Stomach (tissue), 4 donors: Measurements from ENCODE around the gene LIMS2.

Source experiments
- EP300 ChIP-seq: sonication (generic); formaldehyde crosslinking; IDR thresholded peaks from one replicate; pipeline ENCODE4 v1.6.1; 2017; ENCODE audit warnings: antibody characterized with exemption
- POLR2A ChIP-seq, 4 donors: fragments of 450-650 bp; IDR thresholded peaks; one replicate each; pipeline ENCODE4 v1.6.1; 2016; ENCODE audit warnings: antibody characterized with exemption in 4 of 4, control low read depth in 2 of 4, mild to moderate bottlenecking in 1 of 4, moderate library complexity in 1 of 4
- TF ChIP-seq, protein P1 (sequence below), 7 experiments: fragments of 450-650 bp in 4 of 7; fragments of 200-600 bp in 3 of 7; sonication (generic) in 3 of 7; IDR thresholded peaks; one replicate each; pipeline ENCODE4 v1.5.1; 2016 to 2019; ENCODE audit warnings: antibody characterized with exemption in 7 of 7, control low read depth in 2 of 7, mild to moderate bottlenecking in 1 of 7

DNA sequence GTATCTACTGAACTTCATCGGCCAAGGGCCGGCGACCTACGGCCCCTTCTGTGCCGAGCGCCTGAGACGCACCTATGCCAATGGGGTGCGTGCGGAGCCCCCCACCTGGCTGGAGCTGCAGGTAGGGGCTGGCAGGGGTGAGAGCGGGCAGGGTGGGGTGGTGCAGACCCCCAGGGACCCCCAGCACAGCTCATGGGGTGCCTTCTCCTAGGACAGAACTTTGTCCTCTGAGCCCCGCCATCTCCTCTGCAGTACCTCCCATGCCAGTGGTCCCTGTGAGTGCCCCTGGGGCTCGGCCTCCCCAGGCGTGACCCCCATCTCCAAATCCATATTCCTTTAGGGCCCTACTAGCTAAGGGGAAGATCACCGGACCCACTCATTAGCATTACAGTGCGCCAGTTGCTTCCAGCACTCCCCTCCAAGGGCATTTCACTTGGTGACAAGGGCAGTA, 53.3 kb downstream of the LIMS2 start:
- TF ChIP-seq POLR2A (IDR thresholded peaks at IDR 0.05): no peak
- TF ChIP-seq, protein P1, sequence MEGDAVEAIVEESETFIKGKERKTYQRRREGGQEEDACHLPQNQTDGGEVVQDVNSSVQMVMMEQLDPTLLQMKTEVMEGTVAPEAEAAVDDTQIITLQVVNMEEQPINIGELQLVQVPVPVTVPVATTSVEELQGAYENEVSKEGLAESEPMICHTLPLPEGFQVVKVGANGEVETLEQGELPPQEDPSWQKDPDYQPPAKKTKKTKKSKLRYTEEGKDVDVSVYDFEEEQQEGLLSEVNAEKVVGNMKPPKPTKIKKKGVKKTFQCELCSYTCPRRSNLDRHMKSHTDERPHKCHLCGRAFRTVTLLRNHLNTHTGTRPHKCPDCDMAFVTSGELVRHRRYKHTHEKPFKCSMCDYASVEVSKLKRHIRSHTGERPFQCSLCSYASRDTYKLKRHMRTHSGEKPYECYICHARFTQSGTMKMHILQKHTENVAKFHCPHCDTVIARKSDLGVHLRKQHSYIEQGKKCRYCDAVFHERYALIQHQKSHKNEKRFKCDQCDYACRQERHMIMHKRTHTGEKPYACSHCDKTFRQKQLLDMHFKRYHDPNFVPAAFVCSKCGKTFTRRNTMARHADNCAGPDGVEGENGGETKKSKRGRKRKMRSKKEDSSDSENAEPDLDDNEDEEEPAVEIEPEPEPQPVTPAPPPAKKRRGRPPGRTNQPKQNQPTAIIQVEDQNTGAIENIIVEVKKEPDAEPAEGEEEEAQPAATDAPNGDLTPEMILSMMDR (IDR thresholded peaks at IDR 0.05): no peak
- TF ChIP-seq EP300: no peak
